A673 (cell line): Measurements from ENCODE around the gene ERP27. TPM values are rescaled to one million over a fixed set of nuclear protein-coding genes. Genes with fewer than 3 reads are reported as not detected.

Source experiments
- BruUV-seq: library from RNA; stranded (reverse); fragments of 400-500 nt; replicated peaks from 2 replicates; lab custom pipeline; 2021; lab: Mats Ljungman, UMichigan
- CTCF ChIA-PET: fragments of 300-600 bp; sonication (Branson Sonifier 250); formaldehyde crosslinking; loops from one replicate; lab custom pipeline; 2022; ENCODE audit warnings: antibody characterized with exemption; lab: Charles Lee
- POLR2A ChIA-PET: fragments of 300-600 bp; sonication (Branson Sonifier 250); formaldehyde crosslinking; loops from one replicate; lab custom pipeline; 2022; ENCODE audit warnings: antibody characterized with exemption; ENCODE audit not compliant: low non-redundant PET; lab: Charles Lee
- DNase-seq: peaks from one replicate; pipeline ENCODE4 v3.0.0-alpha.2; 2015; ENCODE audit warnings: low spot score
- H3K27ac ChIP-seq: fragments of 200-600 bp; sonication (generic); 2 replicates; pipeline ENCODE4 v1.5.1; 2016; ENCODE audit warnings: mixed run types, low read depth, mild to moderate bottlenecking, mixed read lengths, antibody characterized with exemption, low read length; ENCODE audit not compliant: poor library complexity, severe bottlenecking
- H3K27me3 ChIP-seq: fragments of 200-600 bp; sonication (generic); replicated peaks from 2 replicates; pipeline ENCODE4 v1.6.1; 2017; ENCODE audit warnings: mixed run types, low read depth, mild to moderate bottlenecking, mixed read lengths, antibody characterized with exemption, low read length; ENCODE audit not compliant: insufficient read depth, poor library complexity
- H3K36me3 ChIP-seq: fragments of 200-600 bp; sonication (generic); 2 replicates; pipeline ENCODE4 v1.6.1; 2016; ENCODE audit warnings: mixed run types, mild to moderate bottlenecking, mixed read lengths, antibody characterized with exemption, low read length; ENCODE audit not compliant: insufficient read depth, poor library complexity, severe bottlenecking
- H3K4me1 ChIP-seq: fragments of 200-600 bp; sonication (generic); 2 replicates; pipeline ENCODE4 v1.6.1; 2017; ENCODE audit warnings: mixed run types, mild to moderate bottlenecking, mixed read lengths, antibody characterized with exemption, low read length; ENCODE audit not compliant: insufficient read depth, poor library complexity, severe bottlenecking
- H3K4me3 ChIP-seq: fragments of 200-600 bp; sonication (generic); 2 replicates; pipeline ENCODE4 v1.5.1; 2016; ENCODE audit warnings: low read depth, mixed run types, mild to moderate bottlenecking, mixed read lengths, low read length; ENCODE audit not compliant: poor library complexity, severe bottlenecking
- H3K9me3 ChIP-seq: fragments of 200-600 bp; sonication (generic); 2 replicates; pipeline ENCODE4 v1.6.1; 2016; ENCODE audit warnings: mixed run types, low read depth, mild to moderate bottlenecking, mixed read lengths, antibody characterized with exemption, low read length; ENCODE audit not compliant: poor library complexity, severe bottlenecking
- CTCF ChIP-seq: fragments of 300-800, 200-600 bp; sonication (generic); conservative IDR thresholded peaks from 2 replicates; pipeline ENCODE4 v1.5.1; 2017; ENCODE audit warnings: low read depth, mild to moderate bottlenecking, antibody characterized with exemption, low read length, moderate library complexity, mixed read lengths
- EZH2 ChIP-seq: fragments of 200-600 bp; sonication (generic); IDR thresholded peaks from 2 replicates; pipeline ENCODE4 v1.6.1; 2017; ENCODE audit warnings: borderline replicate concordance, low read depth, mild to moderate bottlenecking, mixed read lengths, antibody characterized with exemption, low read length; ENCODE audit not compliant: poor library complexity, severe bottlenecking
- intact Hi-C: fragments of 100-400 bp; cut with micrococcal nuclease; formaldehyde crosslinking; loops from one replicate; pipeline ENCODE4 v1.10.0; 2022; ENCODE audit not compliant: unreplicated experiment
- total RNA-seq: library from RNA; stranded (reverse); gene quantifications from 2 replicates; pipeline ENCODE4 v1.2.3, GENCODE V29; 2021

The ERP27 gene
- total RNA-seq, 1 experiment from 2014 or later = not detected

DNA sequence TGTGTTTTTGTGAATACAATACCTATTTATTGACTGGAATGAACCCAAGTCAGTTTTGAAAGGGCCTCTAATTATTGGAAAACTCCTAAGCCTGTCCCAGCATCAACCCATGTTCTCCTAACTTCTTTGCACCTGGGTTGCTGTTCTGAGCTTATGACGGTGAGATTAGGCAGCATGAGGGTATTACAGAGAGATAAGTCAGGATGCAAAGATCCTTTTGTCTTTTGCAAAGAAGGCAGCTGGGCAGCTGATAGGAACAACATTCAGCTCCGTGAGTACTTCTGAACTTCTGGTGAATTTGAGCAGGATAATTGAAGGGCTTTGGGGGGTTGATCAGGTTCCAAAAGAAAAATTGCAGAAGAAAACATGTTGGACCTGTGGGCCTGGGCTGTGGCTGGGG, 34.5 kb upstream of the ERP27 start, which contains the start of gene PDE6H:
Gene PDE6H, plus strand, starts transcription at position 227 of the 400 bp plus-strand sequence. CDS start 4,971 bp downstream, outside the sequence.
- Histone ChIP-seq H3K4me1 (peaks cover 6% of the 10 kb centered on the region), H3K27me3 (no peaks in the 10 kb centered on the region), H3K36me3 (no peaks in the 10 kb centered on the region), H3K9me3 (no peaks in the 10 kb centered on the region), H3K27ac (no peak within 1 kb of the TSS), H3K4me3 (no peak within 1 kb of the TSS)
- intact Hi-C loops = no loop called here
- TF ChIP-seq CTCF = no peak
- no peak for TF ChIP-seq EZH2
- DNase-seq = no peak
- no TSS peak for BruUV-seq
- ChIA-PET CTCF (no interaction called here), POLR2A (no interaction called here)

DNA sequence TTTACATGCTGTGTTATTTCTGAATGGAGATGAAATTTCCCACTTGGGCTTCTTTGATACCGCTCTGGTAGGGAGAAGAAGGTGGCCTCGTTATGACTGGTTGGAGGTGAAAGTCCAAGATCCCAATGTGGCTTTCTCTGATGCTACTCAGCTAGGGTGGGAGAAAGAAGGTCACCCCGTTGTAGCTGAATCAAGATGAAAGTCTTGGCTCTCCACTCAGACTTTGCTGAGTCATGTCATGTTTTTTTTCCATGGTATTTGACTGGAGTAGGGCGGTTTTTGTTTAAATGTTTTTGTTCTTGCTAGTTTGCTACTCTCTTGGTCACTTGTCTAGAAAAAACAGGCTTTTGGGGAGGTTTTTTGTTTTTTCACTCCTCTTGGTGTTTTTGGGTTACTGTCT, 32.1 kb upstream of the ERP27 start:
- H3K27me3 ChIP-seq = no peaks in the 10 kb centered on the region
- no TSS peak for BruUV-seq
- ChIA-PET POLR2A (interaction anchor here (0.6 kb wide), 1 partner anchor 797 kb away, joined by 3 read pairs; no protein-coding TSS in a partner anchor), CTCF (no interaction called here)
- intact Hi-C loops = no loop called here
- H3K36me3 ChIP-seq = no peaks in the 10 kb centered on the region
- no peak for DNase-seq
- H3K4me3 ChIP-seq = no peak overlapping the region
- TF ChIP-seq EZH2 = no peak
- TF ChIP-seq CTCF = no peak
- no peak overlapping the region for H3K27ac ChIP-seq
- peaks cover 8% of the 10 kb centered on the region for H3K4me1 ChIP-seq
- H3K9me3 ChIP-seq = no peaks in the 10 kb centered on the region

DNA sequence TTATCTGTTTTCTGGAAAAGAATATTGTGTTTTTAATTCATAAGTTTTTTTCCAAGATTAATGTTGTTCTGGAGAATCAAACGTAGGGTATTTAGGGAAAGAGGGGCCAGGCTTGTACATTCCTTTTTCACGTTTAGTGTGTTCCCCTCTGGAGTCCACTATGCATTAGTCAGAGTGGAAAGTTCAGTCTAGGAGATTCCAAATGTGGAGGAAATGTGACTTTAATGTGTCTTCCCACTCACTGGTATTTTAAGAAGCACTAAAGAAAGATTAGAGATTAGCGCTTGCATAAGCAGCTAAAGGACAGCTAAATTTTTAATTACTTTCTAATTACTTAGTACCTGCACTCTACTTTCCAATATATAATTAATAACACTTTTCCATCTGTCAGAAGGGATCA, 30.1 kb upstream of the ERP27 start:
- H3K27ac ChIP-seq = no peak overlapping the region
- ChIA-PET POLR2A (no interaction called here), CTCF (no interaction called here)
- DNase-seq = no peak
- no TSS peak for BruUV-seq
- no peaks in the 10 kb centered on the region for H3K9me3 ChIP-seq
- no peaks in the 10 kb centered on the region for H3K36me3 ChIP-seq
- intact Hi-C loops = no loop called here
- no peak for TF ChIP-seq CTCF
- no peak for TF ChIP-seq EZH2
- H3K27me3 ChIP-seq = no peaks in the 10 kb centered on the region
- H3K4me3 ChIP-seq = no peak overlapping the region
- H3K4me1 ChIP-seq = peaks cover 8% of the 10 kb centered on the region
